ENCODE measurements around the gene FGF19. TPM values are rescaled to one million over a fixed set of nuclear protein-coding genes. Genes with fewer than 3 reads are reported as not detected.

FGF19 gene
- total RNA-seq, 2 donors from 2014 or later: not detected

DNA sequence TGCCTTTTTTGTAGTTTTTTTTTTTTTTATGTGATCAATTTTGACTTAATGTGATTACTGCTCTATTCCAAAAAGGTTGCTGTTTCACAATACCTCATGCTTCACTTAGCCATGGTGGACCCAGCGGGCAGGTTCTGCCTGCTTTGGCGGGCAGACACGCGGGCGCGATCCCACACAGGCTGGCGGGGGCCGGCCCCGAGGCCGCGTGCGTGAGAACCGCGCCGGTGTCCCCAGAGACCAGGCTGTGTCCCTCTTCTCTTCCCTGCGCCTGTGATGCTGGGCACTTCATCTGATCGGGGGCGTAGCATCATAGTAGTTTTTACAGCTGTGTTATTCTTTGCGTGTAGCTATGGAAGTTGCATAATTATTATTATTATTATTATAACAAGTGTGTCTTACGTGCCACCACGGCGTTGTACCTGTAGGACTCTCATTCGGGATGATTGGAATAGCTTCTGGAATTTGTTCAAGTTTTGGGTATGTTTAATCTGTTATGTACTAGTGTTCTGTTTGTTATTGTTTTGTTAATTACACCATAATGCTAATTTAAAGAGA, 50.3 kb downstream of the FGF19 start:
- no peaks in the 10 kb centered on the region for H3K9me3 ChIP-seq
- peaks cover 34% of the 10 kb centered on the region for H3K36me3 ChIP-seq
- no peaks in the 10 kb centered on the region for H3K4me1 ChIP-seq (ENCODE audit: control insufficient read depth in 1 of 2, low read depth in 2 of 2)
- ATAC-seq (ENCODE audit: insufficient number of reproducible peaks, low FRiP score, low read depth) (no peak), DNase-seq (ENCODE audit: low spot score) (no peak)
- TF ChIP-seq, protein P1, sequence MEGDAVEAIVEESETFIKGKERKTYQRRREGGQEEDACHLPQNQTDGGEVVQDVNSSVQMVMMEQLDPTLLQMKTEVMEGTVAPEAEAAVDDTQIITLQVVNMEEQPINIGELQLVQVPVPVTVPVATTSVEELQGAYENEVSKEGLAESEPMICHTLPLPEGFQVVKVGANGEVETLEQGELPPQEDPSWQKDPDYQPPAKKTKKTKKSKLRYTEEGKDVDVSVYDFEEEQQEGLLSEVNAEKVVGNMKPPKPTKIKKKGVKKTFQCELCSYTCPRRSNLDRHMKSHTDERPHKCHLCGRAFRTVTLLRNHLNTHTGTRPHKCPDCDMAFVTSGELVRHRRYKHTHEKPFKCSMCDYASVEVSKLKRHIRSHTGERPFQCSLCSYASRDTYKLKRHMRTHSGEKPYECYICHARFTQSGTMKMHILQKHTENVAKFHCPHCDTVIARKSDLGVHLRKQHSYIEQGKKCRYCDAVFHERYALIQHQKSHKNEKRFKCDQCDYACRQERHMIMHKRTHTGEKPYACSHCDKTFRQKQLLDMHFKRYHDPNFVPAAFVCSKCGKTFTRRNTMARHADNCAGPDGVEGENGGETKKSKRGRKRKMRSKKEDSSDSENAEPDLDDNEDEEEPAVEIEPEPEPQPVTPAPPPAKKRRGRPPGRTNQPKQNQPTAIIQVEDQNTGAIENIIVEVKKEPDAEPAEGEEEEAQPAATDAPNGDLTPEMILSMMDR (IDR thresholded peaks at IDR 0.05): no peak
- no peak overlapping the region for H3K27ac ChIP-seq
- no peak overlapping the region for H3K4me3 ChIP-seq
- no peaks in the 10 kb centered on the region for H3K27me3 ChIP-seq (replicated peaks; ENCODE audit: insufficient read depth)

DNA sequence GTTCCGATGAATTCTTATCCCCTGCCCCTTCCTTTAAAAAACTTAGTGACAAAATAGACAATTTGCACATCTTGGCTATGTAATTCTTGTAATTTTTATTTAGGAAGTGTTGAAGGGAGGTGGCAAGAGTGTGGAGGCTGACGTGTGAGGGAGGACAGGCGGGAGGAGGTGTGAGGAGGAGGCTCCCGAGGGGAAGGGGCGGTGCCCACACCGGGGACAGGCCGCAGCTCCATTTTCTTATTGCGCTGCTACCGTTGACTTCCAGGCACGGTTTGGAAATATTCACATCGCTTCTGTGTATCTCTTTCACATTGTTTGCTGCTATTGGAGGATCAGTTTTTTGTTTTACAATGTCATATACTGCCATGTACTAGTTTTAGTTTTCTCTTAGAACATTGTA, 50.8 kb downstream of the FGF19 start:
- H3K27me3 ChIP-seq (replicated peaks; ENCODE audit: insufficient read depth): no peaks in the 10 kb centered on the region
- DNase-seq (ENCODE audit: low spot score) (no peak), ATAC-seq (ENCODE audit: insufficient number of reproducible peaks, low FRiP score, low read depth) (no peak)
- H3K36me3 ChIP-seq: peaks cover 35% of the 10 kb centered on the region
- no peak overlapping the region for H3K4me3 ChIP-seq
- TF ChIP-seq, protein P1 (IDR thresholded peaks at IDR 0.05): no peak
- no peak overlapping the region for H3K27ac ChIP-seq
- no peaks in the 10 kb centered on the region for H3K4me1 ChIP-seq (ENCODE audit: control insufficient read depth in 1 of 2, low read depth in 2 of 2)
- no peaks in the 10 kb centered on the region for H3K9me3 ChIP-seq

DNA sequence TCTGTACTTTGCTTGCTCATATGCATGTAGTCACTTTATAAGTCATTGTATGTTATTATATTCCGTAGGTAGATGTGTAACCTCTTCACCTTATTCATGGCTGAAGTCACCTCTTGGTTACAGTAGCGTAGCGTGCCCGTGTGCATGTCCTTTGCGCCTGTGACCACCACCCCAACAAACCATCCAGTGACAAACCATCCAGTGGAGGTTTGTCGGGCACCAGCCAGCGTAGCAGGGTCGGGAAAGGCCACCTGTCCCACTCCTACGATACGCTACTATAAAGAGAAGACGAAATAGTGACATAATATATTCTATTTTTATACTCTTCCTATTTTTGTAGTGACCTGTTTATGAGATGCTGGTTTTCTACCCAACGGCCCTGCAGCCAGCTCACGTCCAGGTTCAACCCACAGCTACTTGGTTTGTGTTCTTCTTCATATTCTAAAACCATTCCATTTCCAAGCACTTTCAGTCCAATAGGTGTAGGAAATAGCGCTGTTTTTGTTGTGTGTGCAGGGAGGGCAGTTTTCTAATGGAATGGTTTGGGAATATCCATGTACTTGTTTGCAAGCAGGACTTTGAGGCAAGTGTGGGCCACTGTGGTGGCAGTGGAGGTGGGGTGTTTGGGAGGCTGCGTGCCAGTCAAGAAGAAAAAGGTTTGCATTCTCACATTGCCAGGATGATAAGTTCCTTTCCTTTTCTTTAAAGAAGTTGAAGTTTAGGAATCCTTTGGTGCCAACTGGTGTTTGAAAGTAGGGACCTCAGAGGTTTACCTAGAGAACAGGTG, 51.8 kb downstream of the FGF19 start:
- H3K36me3 ChIP-seq: peaks cover 40% of the 10 kb centered on the region

DNA sequence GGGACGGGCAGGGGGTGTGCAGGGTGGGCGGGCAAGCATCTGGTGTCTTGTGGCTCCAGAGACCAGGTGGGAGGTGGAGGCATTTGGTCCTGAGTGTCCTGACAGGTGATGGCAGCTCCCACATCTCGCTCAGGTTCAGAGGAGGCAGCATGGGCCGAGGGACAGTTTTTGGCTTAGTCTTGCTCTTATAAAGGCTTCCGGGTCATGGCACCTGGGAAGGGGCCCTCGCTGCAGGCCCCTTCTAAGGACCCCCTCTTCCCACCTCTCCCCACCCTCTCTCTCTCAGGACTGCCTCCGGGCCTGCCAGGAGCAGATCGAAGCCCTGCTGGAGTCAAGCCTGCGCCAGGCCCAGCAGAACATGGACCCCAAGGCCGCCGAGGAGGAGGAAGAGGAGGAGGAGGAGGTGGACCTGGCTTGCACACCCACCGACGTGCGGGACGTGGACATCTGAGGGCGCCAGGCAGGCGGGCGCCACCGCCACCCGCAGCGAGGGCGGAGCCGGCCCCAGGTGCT, 52.9 kb downstream of the FGF19 start:
- H3K27me3 ChIP-seq (replicated peaks; ENCODE audit: insufficient read depth): no peaks in the 10 kb centered on the region
- no peak overlapping the region for H3K27ac ChIP-seq
- no peak overlapping the region for H3K4me3 ChIP-seq
- DNase-seq (ENCODE audit: low spot score) (no peak), ATAC-seq (ENCODE audit: insufficient number of reproducible peaks, low FRiP score, low read depth) (no peak)
- TF ChIP-seq, protein P1 (IDR thresholded peaks at IDR 0.05): no peak
- H3K4me1 ChIP-seq (ENCODE audit: control insufficient read depth in 1 of 2, low read depth in 2 of 2): no peaks in the 10 kb centered on the region
- H3K9me3 ChIP-seq: no peaks in the 10 kb centered on the region
- peaks cover 42% of the 10 kb centered on the region for H3K36me3 ChIP-seq

More for the DNA sequence above, 51.8 kb downstream of the FGF19 start:
- TF ChIP-seq, protein P1 (IDR thresholded peaks at IDR 0.05): no peak
- no peak for DNase-seq (ENCODE audit: low spot score)
- Histone ChIP-seq H3K27ac (no peak overlapping the region), H3K27me3 (replicated peaks; ENCODE audit: insufficient read depth) (no peaks in the 10 kb centered on the region), H3K4me1 (ENCODE audit: control insufficient read depth in 1 of 2, low read depth in 2 of 2) (no peaks in the 10 kb centered on the region), H3K9me3 (no peaks in the 10 kb centered on the region), H3K4me3 (no peak overlapping the region)
- no peak for ATAC-seq (ENCODE audit: insufficient number of reproducible peaks, low FRiP score, low read depth)

DNA sequence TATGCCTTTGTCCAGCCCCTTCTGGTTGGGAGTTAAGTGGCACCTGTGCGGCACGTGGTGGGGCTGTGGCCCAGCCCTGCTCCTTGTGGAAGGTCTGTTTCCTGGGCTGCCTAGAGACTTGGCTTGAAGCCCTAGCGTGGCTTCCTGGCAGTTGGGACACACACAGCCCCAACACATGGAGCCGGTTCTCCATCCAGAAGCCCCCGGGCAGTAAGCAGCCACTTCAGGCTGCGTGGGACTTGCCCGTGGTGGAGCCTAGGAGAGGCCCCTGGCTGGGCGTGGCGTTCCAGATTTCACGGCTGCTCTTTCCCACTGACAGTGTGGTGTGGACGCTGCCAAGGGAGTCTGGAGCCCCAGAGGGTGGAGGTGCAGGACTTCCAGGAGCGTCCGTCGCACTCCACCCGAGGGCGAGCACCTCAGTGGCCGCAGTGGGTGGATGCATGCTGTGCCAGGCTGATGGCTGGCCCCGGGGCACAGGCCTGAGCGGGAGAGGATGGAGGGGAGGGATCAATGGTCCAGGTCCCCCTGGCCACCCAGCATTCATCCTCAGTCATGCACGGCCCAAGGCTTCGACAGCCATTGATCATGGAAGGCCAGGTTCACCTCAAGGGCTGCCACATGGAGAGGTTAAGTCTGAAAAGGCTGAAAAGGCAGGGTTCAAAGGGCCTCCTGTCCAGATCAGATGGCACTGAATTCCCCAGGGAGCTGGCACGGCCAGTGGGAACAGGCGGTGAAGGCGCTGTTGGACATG, 53.6 kb downstream of the FGF19 start:
- no peaks in the 10 kb centered on the region for H3K4me1 ChIP-seq (ENCODE audit: control insufficient read depth in 1 of 2, low read depth in 2 of 2)
- H3K9me3 ChIP-seq: no peaks in the 10 kb centered on the region
- H3K27ac ChIP-seq: no peak overlapping the region
- no peaks in the 10 kb centered on the region for H3K27me3 ChIP-seq (replicated peaks; ENCODE audit: insufficient read depth)
- H3K4me3 ChIP-seq: no peak overlapping the region
- TF ChIP-seq, protein P1 (IDR thresholded peaks at IDR 0.05): no peak
- no peak for DNase-seq (ENCODE audit: low spot score)
- H3K36me3 ChIP-seq: peaks cover 49% of the 10 kb centered on the region
- no peak for ATAC-seq (ENCODE audit: insufficient number of reproducible peaks, low FRiP score, low read depth)
